Measurements from ENCODE around the gene PXMP2. TPM values are rescaled to one million over a fixed set of nuclear protein-coding genes. Genes with fewer than 3 reads are reported as not detected.
A peak's percentile ranks its signal among the peaks of the same experiment; 100 is the strongest.

PXMP2 gene
- total and polyA plus RNA-seq, 2 of the 8 experiments (the other 6 are each of a cell fraction or from before 2014, with no cell fraction given), result 13.8 to 15.1 TPM

GRCh38 chr12:132710405-132711079, 23.2 kb downstream of the PXMP2 start, which contains the start of gene PGAM5:
TSS of gene PGAM5 (plus strand) at chr12:132710842. CDS start at chr12:132710877, 35 bp downstream.
- Histone ChIP-seq H3K56ac (replicated peaks; ENCODE audit: insufficient read length, low read depth, low read length) (peak within 1 kb of the TSS; percentile 92), H3K4ac (replicated peaks; ENCODE audit: insufficient read length, low read depth, low read length) (no peak within 1 kb of the TSS), H2BK5ac (ENCODE audit: low read depth, low read length) (peak within 1 kb of the TSS; percentile 88), H3K23ac (ENCODE audit: insufficient read length) (no peak within 1 kb of the TSS), H2BK12ac (ENCODE audit: low read depth, low read length) (no peak within 1 kb of the TSS), H3K36me3 (ENCODE audit: control insufficient read depth in 2 of 4, insufficient read depth in 4 of 4, low read length in 3 of 4) (peaks cover 4 to 10% (median 5%) of the 10 kb centered on the region in 4 experiments; a peak in 6 of 8 replicates), H2BK120ac (replicated peaks; ENCODE audit: low read depth, low read length) (peak within 1 kb of the TSS; percentile 83), H4K20me1 (replicated peaks in 1 of 2; ENCODE audit: control insufficient read depth in 1 of 2, insufficient read depth in 2 of 2, low read length in 2 of 2) (peaks cover 3 to 11% of the 10 kb centered on the region in 2 experiments), H4K8ac (ENCODE audit: extremely low read depth, insufficient read depth, low read length) (peak within 1 kb of the TSS; percentile 86), H3K18ac (ENCODE audit: extremely low read depth, low read length) (peak within 1 kb of the TSS; percentile 93), H3K27me3 (replicated peaks in 1 of 4; ENCODE audit: control insufficient read depth in 3 of 4, extremely low read depth in 1 of 4, insufficient read depth in 3 of 4, low read length in 3 of 4) (no peaks in the 10 kb centered on the region), H3K23me2 (ENCODE audit: low read depth, low read length) (peaks cover 6% of the 10 kb centered on the region; the same call in 1 of the 2 replicates), H2AK5ac (ENCODE audit: low read depth, low read length) (no peak within 1 kb of the TSS), H3K14ac (ENCODE audit: insufficient read length) (peak within 1 kb of the TSS; percentile 84), H4K5ac (ENCODE audit: insufficient read length, low read depth, low read length) (peak within 1 kb of the TSS; percentile 83), H3K27ac (ENCODE audit: low read depth, low read length) (peak within 1 kb of the TSS; percentile 64; the same call in 1 of the 2 replicates), H2BK20ac (ENCODE audit: low read length) (no peak within 1 kb of the TSS), H3K9ac (replicated peaks in 1 of 4; ENCODE audit: extremely low read depth in 1 of 4, low read depth in 3 of 4, low read length in 3 of 4) (peak within 1 kb of the TSS; percentile 55 to 77 (median 72)), H3K4me1 (replicated peaks in 1 of 4; ENCODE audit: control insufficient read depth in 3 of 4, insufficient read depth in 4 of 4, low read length in 3 of 4) (no peaks in the 10 kb centered on the region; a peak in 1 of 7 replicates), H3K4me3 (ENCODE audit: extremely low read depth in 1 of 4, insufficient read depth in 2 of 4, low read depth in 3 of 4, low read length in 4 of 4) (peak within 1 kb of the TSS; percentile 82 to 94 (median 86)), H3K79me1 (ENCODE audit: low read depth, low read length) (peaks cover 9% of the 10 kb centered on the region), H3K9me3 (ENCODE audit: insufficient read depth in 2 of 2, low read depth in 1 of 2, low read length in 1 of 2) (no peaks in the 10 kb centered on the region; a peak in 1 of 4 replicates), H3K79me2 (ENCODE audit: control insufficient read depth in 1 of 2, insufficient read depth in 2 of 2, low read length in 2 of 2) (peaks cover 7 to 33% of the 10 kb centered on the region in 2 experiments), H4K91ac (replicated peaks; ENCODE audit: insufficient read length, low read length) (peak within 1 kb of the TSS; percentile 54), H2AFZ (ENCODE audit: low read length) (peak within 1 kb of the TSS; percentile 87; the same call in 1 of the 2 replicates), H2BK15ac (ENCODE audit: low read length) (no peak within 1 kb of the TSS; the same call in 1 of the 2 replicates), H3K4me2 (ENCODE audit: insufficient read depth in 1 of 2, low read depth in 2 of 2, low read length in 2 of 2) (peak within 1 kb of the TSS; percentile 93 to 94)
- 0% methylated on average over 46 of the region's 94 CpGs; no CpG with 5 or more reads in 1 of the 2 experiments for WGBS, 2 experiments (ENCODE audit: extremely low coverage in 1 of 2, insufficient coverage in 1 of 2, insufficient read length in 1 of 2, insufficient replicate concordance in 2 of 2, low coverage in 1 of 2, low lambda C conversion rate in 2 of 2, missing lambda C conversion rate in 1 of 2)
- DNase-seq (ENCODE audit: low read depth in 1 of 2, low spot score in 2 of 2), result peak; percentile 23 to 78
- POLR2A ChIA-PET (ENCODE audit: partially characterized antibody), result interaction anchor here (0.6 to 2.6 kb wide), 14 partner anchors 8 to 781 kb away, joined by 3 to 21 read pairs (median 5); partner anchors contain the start of genes POLE and PXMP2
- FAIRE-seq, result no peak
- CTCF ChIA-PET (ENCODE audit: partially characterized antibody), result no interaction called here
- no peak for TF ChIP-seq TCF12 (IDR thresholded peaks at IDR 0.05; ENCODE audit: low read depth, low read length)
- no peak for TF ChIP-seq NRF1 (IDR thresholded peaks at IDR 0.05; ENCODE audit: low read depth, low read length)
- TF ChIP-seq SP2 (IDR thresholded peaks at IDR 0.05; ENCODE audit: low read length), result no peak
- peak in 1 of 2 experiments; percentile 31; a peak in 1 of 4 replicates for TF ChIP-seq SIN3A (conservative IDR thresholded peaks at IDR 0.05 in 1 of 2, IDR thresholded peaks at IDR 0.05 in 1 of 2; ENCODE audit: low read depth in 1 of 2, low read length in 2 of 2)
- no peak for TF ChIP-seq SP4 (IDR thresholded peaks at IDR 0.05; ENCODE audit: low read length)
- TF ChIP-seq CTBP2 (IDR thresholded peaks at IDR 0.05; ENCODE audit: borderline replicate concordance, insufficient read depth, insufficient read length, low read length), result no peak
- TF ChIP-seq KDM5A (IDR thresholded peaks at IDR 0.05; ENCODE audit: low read length), result no peak
- no peak for TF ChIP-seq EP300 (IDR thresholded peaks at IDR 0.05; ENCODE audit: borderline replicate concordance in 1 of 2, low read depth in 2 of 2, low read length in 2 of 2)
- TF ChIP-seq USF2 (IDR thresholded peaks at IDR 0.05; ENCODE audit: low read length), result no peak
- peak; percentile 88; the same call in 1 of the 2 replicates for TF ChIP-seq RBBP5 (IDR thresholded peaks at IDR 0.05; ENCODE audit: borderline replicate concordance, low read depth, low read length)
- peak in 1 of 2 experiments; percentile 44; a peak in 1 of 3 replicates for TF ChIP-seq POLR2A (IDR thresholded peaks at IDR 0.05; ENCODE audit: control extremely low read depth in 1 of 2, low read depth in 2 of 2, low read length in 2 of 2)
